Cardiac atrium fibroblast (primary cell): ENCODE data around the gene PLEKHS1. TPM values are rescaled to one million over a fixed set of nuclear protein-coding genes. Genes with fewer than 3 reads are reported as not detected.

Experiments used
- total RNA-seq: library from RNA; depleted of rRNA; stranded (reverse); fragments of >200 nt; gene quantifications from 2 replicates; pipeline ENCODE4 v1.2.3, GENCODE V29; 2015

PLEKHS1 gene
- not detected in 2 replicates for total RNA-seq

DNA sequence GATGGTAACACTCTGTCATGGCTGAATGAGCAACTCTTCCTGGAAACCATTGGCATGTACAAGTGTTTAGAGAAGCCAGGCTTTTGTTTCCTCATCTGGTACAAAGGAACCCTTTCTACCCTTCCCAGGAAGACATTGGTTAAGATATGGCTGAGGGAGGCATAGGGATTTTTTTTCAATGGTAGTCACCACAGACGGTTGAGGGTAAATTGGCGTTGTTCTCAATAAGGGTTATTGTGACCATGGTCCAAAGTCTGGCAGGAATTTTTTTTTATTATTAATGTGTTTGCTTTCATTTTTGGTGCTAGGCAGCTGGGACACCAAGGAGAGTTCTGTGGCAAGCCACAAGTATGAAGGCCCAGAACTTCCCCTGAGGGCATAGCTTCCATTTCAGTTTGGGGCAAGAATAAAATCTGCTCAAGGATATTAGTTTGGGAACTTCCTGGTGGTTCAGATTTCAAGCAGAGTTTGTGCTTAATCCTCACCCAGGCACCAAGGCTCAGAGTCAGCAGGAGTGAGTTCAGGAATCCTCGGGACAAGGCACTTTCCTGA, at the start of gene PLEKHS1:
Gene PLEKHS1 (plus strand): TSS at position 502 of the 552 bp plus-strand sequence. CDS start 3,596 bp downstream, outside the sequence.

Other genes with a start within 250 kb of the PLEKHS1 start
- not detected in 2 replicates for gene HABP2, start 198.6 kb upstream of the PLEKHS1 start, total RNA-seq
- gene NRAP, start 87.6 kb upstream of the PLEKHS1 start, total RNA-seq: not detected in 2 replicates
- 29.4 and 35.5 TPM in 2 replicates for gene CASP7, start 71.8 kb upstream of the PLEKHS1 start, total RNA-seq
- 0.54 and 3.2 TPM in 2 replicates for gene DCLRE1A, start 102.4 kb downstream of the PLEKHS1 start, total RNA-seq
- 6.3 and 9.2 TPM in 2 replicates for gene NHLRC2, start 103.0 kb downstream of the PLEKHS1 start, total RNA-seq